Heart left ventricle (tissue), 16 donors: ENCODE measurements around the gene CEP164. TPM values are rescaled to one million over a fixed set of nuclear protein-coding genes. Genes with fewer than 3 reads are reported as not detected.

Experiments
- ATAC-seq, 4 donors: fragments of 200-7000 bp; cut with Tn5 transposase; one replicate each; pipeline ENCODE4 v1.9.1; 2020 to 2022; ENCODE audit warnings: moderate library complexity in 4 of 4, mild to moderate bottlenecking in 3 of 4, moderate number of reproducible peaks in 1 of 4
- DNase-seq, 5 donors: peaks; one replicate each; pipeline ENCODE4 v3.0.0-alpha.2; 2020
- H3K27ac ChIP-seq, 12 donors: fragments of 200-600 bp; sonication (generic) in 4 of 12; one replicate each; pipeline versions ENCODE4 v1.5.0 to v1.8.0; 2016 to 2022; ENCODE audit warnings: mild to moderate bottlenecking in 2 of 12
- H3K27me3 ChIP-seq, 9 donors: fragments of 200-600 bp; sonication (generic) in 2 of 9; one replicate each; pipeline versions ENCODE4 v1.5.1 to v1.8.0; 2016 to 2022; ENCODE audit warnings: mild to moderate bottlenecking in 3 of 9
- H3K36me3 ChIP-seq, 9 donors: fragments of 200-600 bp; sonication (generic) in 2 of 9; one replicate each; pipeline versions ENCODE4 v1.5.0 to v1.8.0; 2018 to 2022; ENCODE audit warnings: mild to moderate bottlenecking in 2 of 9
- H3K4me1 ChIP-seq, 12 donors: fragments of 200-600 bp; sonication (generic) in 4 of 12; one replicate each; pipeline versions ENCODE4 v1.5.0 to v1.8.0; 2016 to 2022; ENCODE audit warnings: mild to moderate bottlenecking in 3 of 12
- H3K4me3 ChIP-seq, 12 donors: fragments of 200-600 bp; sonication (generic) in 4 of 12; one replicate each; pipeline versions ENCODE4 v1.5.0 to v1.8.0; 2017 to 2022; ENCODE audit warnings: mild to moderate bottlenecking in 9 of 12, moderate library complexity in 4 of 12
- H3K9me3 ChIP-seq, 12 donors: fragments of 200-600 bp; sonication (generic) in 4 of 12; one replicate each; pipeline versions ENCODE4 v1.5.0 to v1.8.0; 2016 to 2022; ENCODE audit warnings: mild to moderate bottlenecking in 1 of 12
- CTCF ChIP-seq, 12 donors: fragments of 200-600 bp; sonication (generic) in 4 of 12; IDR thresholded peaks; one replicate each; pipeline versions ENCODE4 v1.5.0 to v1.8.0; 2018 to 2022; ENCODE audit warnings: antibody characterized with exemption in 12 of 12, mild to moderate bottlenecking in 5 of 12
- POLR2A ChIP-seq, 2 donors: fragments of 450-650 bp; IDR thresholded peaks; one replicate each; pipeline ENCODE4 v1.6.1; 2017; ENCODE audit warnings: antibody characterized with exemption in 2 of 2, mild to moderate bottlenecking in 2 of 2, moderate library complexity in 2 of 2
- WGBS, 4 donors: extraction: QIAGEN DNeasy Blood & Tissue Kit in 2 of 4; methylation state at CpG; one replicate each; pipeline versions ENCODE4 v1.1.5 to v1.1.7; 2013 to 2018; 5-methylcytosine and 5-hydroxymethylcytosine counted together
- intact Hi-C, 10 donors: fragments of 100-400 bp; cut with DNase I; formaldehyde crosslinking; loops; one replicate each; pipeline versions ENCODE4 v1.11.1 to v1.14.2; 2022
- polyA plus RNA-seq, 2 donors: library from polyadenylated mRNA; stranded (reverse); fragments of 200-250 nt; gene quantifications; one replicate each; pipeline ENCODE4 v1.2.3, GENCODE V29; 2013
- total RNA-seq, 9 donors: library from RNA; depleted of rRNA in 2 of 9; stranded (reverse); fragments of >200 nt in 2 of 9; fragmentation: NEBNext Ultra II Directional in 3 of 9; extraction: Animal tissue kit (Norgen Biotek cat#: 25700) in 3 of 9; gene quantifications; one replicate each; pipeline versions ENCODE4 v1.1.0 to v1.2.4, GENCODE V29; 2016 to 2023
- donor health status: ischemic (EF 13 %, LVEDD 7.1; RV severe dilation, severe dysfunction).
- donor health status: healthy with polysubstance abuse.
- donor health status: DM: no; HTN: yes; CAD: no.
- donor health status: DM: no; HTN: no; CAD: no.
- donor health status: ischemic (EF 25% LVEDD 6.9; RV normal size, moderate dysfunction).
- donor health status: ischemic (EF 25% LVEDD 5.7; RV mildly dilated, moderate dysfunction).
- donor health status: healthy.
- donor health status: DM: yes; HTN: yes; CAD: no.
- donor health status: ischemic (EF 35%, LVEDD 5.7; RV mildly dilated, moderate dysfunction).
- donor health status: nonischemic (EF 11% LVEDD 7.7; RV severe dilation, severe dysfunction).
- donor health status: DM: yes; HTN: yes; CAD: no.
- donor health status: PGD.
- donor health status: ischemic (EF 29% LVEDD 5.4; RV normal size, mild dysfunction).
- donor health status: nonischemic (EF 23%, LVEDD 6.1; RV moderate dilation, normal function).

The CEP164 gene
- total and polyA plus RNA-seq, 11 donors = 2.6 to 15.4 (median 6.6) TPM

GRCh38 chr11:117381481-117382387 lies 54.1 kb downstream of the CEP164 start:
- no peak overlapping the region for H3K4me3 ChIP-seq
- whole genome bisulfite sequencing, 4 donors = 86 to 91% (median 88%) methylated on average over 7 to 9 of the region's 9 CpGs
- no peak for TF ChIP-seq CTCF (IDR thresholded peaks at IDR 0.05)
- no peak for TF ChIP-seq POLR2A (IDR thresholded peaks at IDR 0.05)
- peaks cover 0 to 86% (median 41%) of the 10 kb centered on the region in 9 donors for H3K36me3 ChIP-seq
- intact Hi-C loops = no loop called here
- no peaks in the 10 kb centered on the region for H3K27me3 ChIP-seq
- DNase-seq = no peak
- no peaks in the 10 kb centered on the region for H3K9me3 ChIP-seq
- no peak overlapping the region for H3K27ac ChIP-seq
- H3K4me1 ChIP-seq = peaks cover 0 to 27% (median 11%) of the 10 kb centered on the region in 12 donors
- ATAC-seq = no peak

- H3K36me3 ChIP-seq = peaks cover 0 to 88% (median 44%) of the 10 kb centered on the region in 9 donors
- no peak overlapping the region for H3K4me3 ChIP-seq
- ATAC-seq (no peak), DNase-seq (no peak)
- no peak overlapping the region for H3K27ac ChIP-seq
- WGBS, 4 donors = 83 to 95% (median 93%) methylated on average over 4 of the region's 4 CpGs
- H3K4me1 ChIP-seq = peaks cover 0 to 23% (median 10%) of the 10 kb centered on the region in 12 donors
- TF ChIP-seq CTCF (IDR thresholded peaks at IDR 0.05) = no peak
- TF ChIP-seq POLR2A (IDR thresholded peaks at IDR 0.05) = no peak
- no peaks in the 10 kb centered on the region for H3K9me3 ChIP-seq
- intact Hi-C loops = no loop called here
- no peaks in the 10 kb centered on the region for H3K27me3 ChIP-seq
Observed at GRCh38 chr11:117382746-117383145, 55.1 kb downstream of the CEP164 start.

DNA sequence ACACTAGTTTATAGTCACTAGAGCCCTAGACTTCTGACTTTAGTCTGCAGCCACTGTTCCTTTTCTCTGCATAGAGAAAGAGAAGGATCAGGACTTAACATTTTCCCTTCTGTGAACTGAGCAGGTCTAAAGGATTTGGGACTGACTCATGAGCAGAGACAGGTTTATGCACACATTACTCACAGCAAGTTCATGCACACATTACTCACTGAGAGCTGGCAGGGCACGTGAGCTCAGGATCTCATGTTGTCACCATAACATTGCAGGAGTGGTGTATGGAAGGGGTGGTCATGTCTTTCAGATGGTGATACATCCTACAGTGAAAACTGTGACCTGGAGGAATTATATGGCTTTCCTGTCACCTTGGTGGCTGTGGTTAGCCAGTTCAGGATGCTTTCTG lies 56.4 kb downstream of the CEP164 start:
- intact Hi-C loops = no loop called here
- Histone ChIP-seq H3K4me1 (peaks cover 0 to 13% (median 4%) of the 10 kb centered on the region in 12 donors), H3K27ac (no peak overlapping the region), H3K36me3 (peaks cover 0 to 90% (median 48%) of the 10 kb centered on the region in 9 donors), H3K9me3 (no peaks in the 10 kb centered on the region), H3K27me3 (no peaks in the 10 kb centered on the region), H3K4me3 (no peak overlapping the region)
- DNase-seq (no peak), ATAC-seq (no peak)
- TF ChIP-seq POLR2A (IDR thresholded peaks at IDR 0.05) (no peak), CTCF (IDR thresholded peaks at IDR 0.05) (no peak)
- 93 to 100% (median 96%) methylated on average over 1 of the region's 1 CpG for WGBS, 4 donors

DNA sequence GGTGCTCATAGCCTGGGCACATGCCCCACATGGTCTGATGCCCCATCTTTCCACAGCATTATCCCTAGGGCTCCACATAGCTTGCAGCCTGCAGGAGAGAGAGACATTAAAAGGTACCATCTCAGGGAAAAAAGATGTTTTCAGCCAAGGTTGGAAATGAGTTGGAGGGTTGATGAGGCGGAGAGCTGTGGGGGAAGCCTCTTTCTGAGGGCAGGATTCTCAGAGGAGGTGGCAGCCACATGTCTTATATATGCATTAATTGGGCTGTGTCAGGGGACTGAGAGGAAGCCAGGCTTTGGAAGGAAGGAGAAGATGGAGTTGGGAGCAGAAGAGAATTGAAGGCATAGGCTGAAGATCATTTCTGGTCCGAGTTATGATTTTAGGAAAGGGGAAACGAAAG lies 57.8 kb downstream of the CEP164 start:
- Histone ChIP-seq H3K4me3 (no peak overlapping the region), H3K4me1 (peaks cover 0 to 1% (median 0%) of the 10 kb centered on the region in 12 donors), H3K9me3 (no peaks in the 10 kb centered on the region), H3K27me3 (no peaks in the 10 kb centered on the region), H3K36me3 (peaks cover 0 to 94% (median 47%) of the 10 kb centered on the region in 9 donors), H3K27ac (no peak overlapping the region)
- DNase-seq (no peak), ATAC-seq (no peak)
- WGBS, 4 donors = 96 to 99% (median 98%) methylated on average over 3 of the region's 3 CpGs
- intact Hi-C loops = no loop called here
- no peak for TF ChIP-seq CTCF (IDR thresholded peaks at IDR 0.05)
- no peak for TF ChIP-seq POLR2A (IDR thresholded peaks at IDR 0.05)
